ENCODE measurements around the gene HELZ.

Gene HELZ

GRCh38 chr17:67181825-67182224, 63.2 kb downstream of the HELZ start:
- CTCF ChIA-PET: no interaction called here
- Histone ChIP-seq H3K27ac (ENCODE audit: extremely low read depth, low read depth, low read length) (no peak overlapping the region), H3K4me1 (ENCODE audit: control insufficient read depth, insufficient read depth, low read length) (no peaks in the 10 kb centered on the region), H3K4me3 (ENCODE audit: low read depth, low read length) (no peak overlapping the region), H3K9me3 (ENCODE audit: control insufficient read depth, insufficient read depth, low read depth, low read length) (no peaks in the 10 kb centered on the region), H3K36me3 (ENCODE audit: control insufficient read depth in 2 of 2, insufficient read depth in 1 of 2, low read length in 2 of 2) (peaks cover 28 to 31% of the 10 kb centered on the region in 2 experiments)
- TF ChIP-seq ZNF341 (tag by site-specific recombination; IDR thresholded peaks at IDR 0.05; ENCODE audit: low read depth) (no peak), ZNF202 (tag by site-specific recombination; IDR thresholded peaks at IDR 0.05; ENCODE audit: borderline replicate concordance) (no peak), KLF7 (tag by site-specific recombination; IDR thresholded peaks at IDR 0.05; ENCODE audit: borderline replicate concordance) (no peak), ATF2 (tag by site-specific recombination; IDR thresholded peaks at IDR 0.05; ENCODE audit: low read depth) (no peak), ZNF704 (tag by site-specific recombination; IDR thresholded peaks at IDR 0.05) (no peak), WT1 (tag by site-specific recombination; IDR thresholded peaks at IDR 0.05) (no peak), ZNF184 (tag by site-specific recombination; IDR thresholded peaks at IDR 0.05) (no peak), ZNF366 (tag by site-specific recombination; conservative IDR thresholded peaks at IDR 0.05) (no peak)
- POLR2A ChIA-PET: no interaction called here

GRCh38 chr17:67180275-67180674, 64.7 kb downstream of the HELZ start:
- ChIA-PET POLR2A (no interaction called here), CTCF (no interaction called here)
- Histone ChIP-seq H3K9me3 (ENCODE audit: control insufficient read depth, insufficient read depth, low read depth, low read length) (no peaks in the 10 kb centered on the region), H3K4me1 (ENCODE audit: control insufficient read depth, insufficient read depth, low read length) (no peaks in the 10 kb centered on the region), H3K27ac (ENCODE audit: extremely low read depth, low read depth, low read length) (no peak overlapping the region), H3K36me3 (ENCODE audit: control insufficient read depth in 2 of 2, insufficient read depth in 1 of 2, low read length in 2 of 2) (peaks cover 35 to 45% of the 10 kb centered on the region in 2 experiments), H3K4me3 (ENCODE audit: low read depth, low read length) (no peak overlapping the region)
- TF ChIP-seq GLIS2 (tag by site-specific recombination; IDR thresholded peaks at IDR 0.05) (no peak), ZNF791 (tag by site-specific recombination; IDR thresholded peaks at IDR 0.05) (no peak), SP3 (tag by site-specific recombination; IDR thresholded peaks at IDR 0.05) (no peak), PATZ1 (tag by site-specific recombination; IDR thresholded peaks at IDR 0.05) (no peak), ZSCAN23 (tag by site-specific recombination; IDR thresholded peaks at IDR 0.05) (no peak), ZBTB21 (tag by site-specific recombination; IDR thresholded peaks at IDR 0.05) (no peak)

GRCh38 chr17:67178555-67178954, 66.4 kb downstream of the HELZ start:
- TF ChIP-seq ZNF791 (tag by site-specific recombination; IDR thresholded peaks at IDR 0.05) (no peak), OVOL3 (tag by site-specific recombination; IDR thresholded peaks at IDR 0.05) (no peak), ZNF571 (tag by site-specific recombination; IDR thresholded peaks at IDR 0.05) (no peak)
- no peaks in the 10 kb centered on the region for H3K4me1 ChIP-seq (ENCODE audit: control insufficient read depth, insufficient read depth, low read length)
- H3K27ac ChIP-seq (ENCODE audit: extremely low read depth, low read depth, low read length): no peak overlapping the region
- CTCF ChIA-PET: interaction anchor here (1.0 to 1.8 kb wide), 2 partner anchors 21 to 23 kb away, joined by 3 to 4 read pairs; no protein-coding TSS in a partner anchor
- POLR2A ChIA-PET: no interaction called here
- no peaks in the 10 kb centered on the region for H3K9me3 ChIP-seq (ENCODE audit: control insufficient read depth, insufficient read depth, low read depth, low read length)
- H3K36me3 ChIP-seq (ENCODE audit: control insufficient read depth in 2 of 2, insufficient read depth in 1 of 2, low read length in 2 of 2): peaks cover 45 to 53% of the 10 kb centered on the region in 2 experiments
- no peak overlapping the region for H3K4me3 ChIP-seq (ENCODE audit: low read depth, low read length)
